MCF 10A (cell line): ENCODE data around the gene CFAP100. TPM values are rescaled to one million over a fixed set of nuclear protein-coding genes. Genes with fewer than 3 reads are reported as not detected.

ENCODE experiments used
- BruUV-seq: library from RNA; stranded (reverse); fragments of 400-500 nt; replicated peaks from 2 replicates; lab custom pipeline; 2021; lab: Mats Ljungman, UMichigan
- CTCF ChIA-PET: fragments of 300-600 bp; sonication (Branson Sonifier 250); formaldehyde crosslinking; extraction: SDS; loops from one replicate; lab custom pipeline; 2021; ENCODE audit warnings: antibody characterized with exemption, inconsistent platforms; lab: Yijun Ruan, JAX
- POLR2A ChIA-PET: fragments of 300-600, 350-650 bp; sonication (Branson Sonifier 250); formaldehyde crosslinking; extraction: SDS; loops from one replicate; lab custom pipeline; 2020; ENCODE audit warnings: antibody characterized with exemption, inconsistent platforms; lab: Yijun Ruan, JAX
- DNase-seq: peaks from one replicate; pipeline ENCODE4 v3.0.0-alpha.2; 2018; ENCODE audit not compliant: unreplicated experiment
- H3K27ac Mint-ChIP-seq: one replicate; pipeline ENCODE4 v1.8.0; 2022; ENCODE audit warnings: mild to moderate bottlenecking, low read depth, mixed read lengths; ENCODE audit not compliant: unreplicated experiment
- H3K27me3 Mint-ChIP-seq: one replicate; pipeline ENCODE4 v1.8.0; 2022; ENCODE audit warnings: mixed read lengths; ENCODE audit not compliant: insufficient read depth, unreplicated experiment
- H3K36me3 Mint-ChIP-seq: one replicate; pipeline ENCODE4 v1.8.0; 2022; ENCODE audit warnings: mild to moderate bottlenecking, moderate library complexity, mixed read lengths; ENCODE audit not compliant: insufficient read depth, unreplicated experiment
- H3K4me1 Mint-ChIP-seq: one replicate; pipeline ENCODE4 v1.8.0; 2022; ENCODE audit warnings: mixed read lengths; ENCODE audit not compliant: insufficient read depth, unreplicated experiment
- H3K4me3 Mint-ChIP-seq: one replicate; pipeline ENCODE4 v1.8.0; 2022; ENCODE audit warnings: mild to moderate bottlenecking, moderate library complexity, mixed read lengths; ENCODE audit not compliant: unreplicated experiment
- H3K9me3 Mint-ChIP-seq: one replicate; pipeline ENCODE4 v1.8.0; 2022; ENCODE audit warnings: mixed read lengths; ENCODE audit not compliant: unreplicated experiment
- CTCF ChIP-seq: fragments of 200-600 bp; IDR thresholded peaks from one replicate; pipeline ENCODE4 v1.8.0; 2022; ENCODE audit warnings: antibody characterized with exemption, mild to moderate bottlenecking; ENCODE audit not compliant: unreplicated experiment
- intact Hi-C: fragments of 100-400 bp; cut with micrococcal nuclease; formaldehyde crosslinking; loops from 2 replicates; pipeline ENCODE4 v1.14.1; 2022
- total RNA-seq: library from RNA; stranded (reverse); gene quantifications from 2 replicates; pipeline ENCODE4 v1.2.3, GENCODE V29; 2022

The CFAP100 gene
- total RNA-seq, 1 experiment from 2014 or later, result not detected

- intact Hi-C loops, result no loop called here
- no peaks in the 10 kb centered on the region for H3K9me3 Mint-ChIP-seq
- no TSS peak for BruUV-seq
Measured at GRCh38 chr3:126441256-126441880, 46.7 kb downstream of the CFAP100 start.

DNA sequence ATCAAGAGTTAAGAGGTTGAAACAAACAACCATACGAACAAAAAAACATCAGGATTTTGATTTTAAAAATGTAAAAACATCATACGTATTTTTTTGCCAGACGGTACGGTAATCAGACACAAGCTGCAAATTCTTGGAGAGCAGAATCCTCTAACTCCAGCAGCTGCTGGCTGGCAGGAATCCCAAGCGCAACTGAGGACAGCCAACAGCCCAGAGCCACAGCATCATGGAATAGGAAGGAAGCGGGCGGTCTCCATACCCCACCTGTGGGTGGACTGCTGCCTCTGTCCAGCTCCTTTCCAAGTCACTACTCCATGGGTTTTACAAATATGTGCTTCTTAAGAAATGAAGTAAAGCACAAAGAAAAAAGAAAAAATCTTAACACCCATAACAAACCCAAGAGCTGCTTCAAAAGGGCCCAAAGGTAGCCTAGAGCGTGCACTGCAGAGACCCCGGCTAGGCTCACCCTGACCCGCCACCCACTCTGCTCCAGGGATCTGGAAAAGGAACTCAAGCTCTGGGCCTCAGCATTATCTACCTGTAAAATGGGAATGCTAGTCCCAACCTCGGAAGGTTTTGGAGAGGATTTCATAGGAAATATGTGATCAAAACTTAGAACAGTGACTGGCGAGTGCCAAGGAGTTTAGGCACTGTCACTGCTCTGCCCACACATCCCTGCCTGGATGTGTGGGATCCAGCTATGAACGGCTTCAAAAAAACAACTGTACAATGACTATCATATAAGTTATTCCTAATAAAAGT lies 47.6 kb downstream of the CFAP100 start:
- ChIA-PET POLR2A (no interaction called here), CTCF (interaction anchor here (0.7 to 1.0 kb wide), 3 partner anchors 8 to 1012 kb away, joined by 3 read pairs; no protein-coding TSS in a partner anchor)
- Mint-ChIP-seq H3K27ac (no peak overlapping the region), H3K9me3 (no peaks in the 10 kb centered on the region), H3K4me3 (no peak overlapping the region), H3K36me3 (peaks cover 28% of the 10 kb centered on the region), H3K4me1 (no peaks in the 10 kb centered on the region), H3K27me3 (no peaks in the 10 kb centered on the region)
- no TSS peak for BruUV-seq
- no peak for TF ChIP-seq CTCF
- no peak for DNase-seq
- intact Hi-C loops, result no loop called here

More at GRCh38 chr3:126441256-126441880, 46.7 kb downstream of the CFAP100 start:
- POLR2A ChIA-PET, result no interaction called here
- Mint-ChIP-seq H3K4me1 (no peaks in the 10 kb centered on the region), H3K4me3 (no peak overlapping the region), H3K36me3 (peaks cover 32% of the 10 kb centered on the region), H3K27me3 (no peaks in the 10 kb centered on the region), H3K27ac (no peak overlapping the region)
- no peak for DNase-seq
- CTCF ChIA-PET, result no interaction called here
- TF ChIP-seq CTCF, result no peak

GRCh38 chr3:126442856-126443242 lies 48.1 kb downstream of the CFAP100 start:
- intact Hi-C loops, result no loop called here
- DNase-seq, result no peak
- H3K4me1 Mint-ChIP-seq, result no peaks in the 10 kb centered on the region
- ChIA-PET CTCF (interaction anchor here (0.7 to 1.0 kb wide), 2 partner anchors 29 to 1012 kb away, joined by 3 read pairs; no protein-coding TSS in a partner anchor), POLR2A (no interaction called here)
- no peak overlapping the region for H3K4me3 Mint-ChIP-seq
- H3K27me3 Mint-ChIP-seq, result no peaks in the 10 kb centered on the region
- BruUV-seq, result no TSS peak
- TF ChIP-seq CTCF, result no peak
- H3K27ac Mint-ChIP-seq, result no peak overlapping the region
- peaks cover 23% of the 10 kb centered on the region for H3K36me3 Mint-ChIP-seq
- H3K9me3 Mint-ChIP-seq, result no peaks in the 10 kb centered on the region

GRCh38 chr3:126445506-126445905 lies 50.8 kb downstream of the CFAP100 start:
- TF ChIP-seq CTCF, result no peak
- no peak for DNase-seq
- POLR2A ChIA-PET, result no interaction called here
- CTCF ChIA-PET, result interaction anchor here (0.9 kb wide), 1 partner anchor 11 kb away, joined by 3 read pairs; no protein-coding TSS in a partner anchor
- Mint-ChIP-seq H3K4me1 (no peaks in the 10 kb centered on the region), H3K27ac (no peak overlapping the region), H3K4me3 (no peak overlapping the region), H3K36me3 (peaks cover 35% of the 10 kb centered on the region), H3K27me3 (no peaks in the 10 kb centered on the region), H3K9me3 (no peaks in the 10 kb centered on the region)
- intact Hi-C loops, result no loop called here
- BruUV-seq, result no TSS peak
